Left lobe of liver (tissue), 2 donors: ENCODE data around the gene WIF1. TPM values are rescaled to one million over a fixed set of nuclear protein-coding genes. Genes with fewer than 3 reads are reported as not detected.

Source experiments
- ATAC-seq: fragments of 200-7000 bp; cut with Tn5 transposase; one replicate; pipeline ENCODE4 v1.9.1; 2020; ENCODE audit warnings: mild to moderate bottlenecking, moderate library complexity
- DNase-seq: peaks from one replicate; pipeline ENCODE4 v3.0.0-alpha.2; 2020; ENCODE audit warnings: low spot score
- total RNA-seq: library from RNA; stranded (reverse); gene quantifications from one replicate; pipeline ENCODE4 v1.2.1, GENCODE V29; 2021
- donor health status: DM: no; HTN: no; CAD: no; lungs with moderate emphysema.
- donor health status: DM: no; HTN: yes; CAD: no.

WIF1 gene
- total RNA-seq, 1 donor from 2014 or later = 0.08 TPM

- ATAC-seq (no peak), DNase-seq (no peak)
These were observed 81.8 kb downstream of the WIF1 start for GRCh38 chr12:65039301-65039700.

GRCh38 chr12:65025136-65025535, 96.0 kb downstream of the WIF1 start:
- DNase-seq = no peak

GRCh38 chr12:65023485-65023884, 97.6 kb downstream of the WIF1 start:
- no peak for DNase-seq

More at GRCh38 chr12:65025136-65025535, 96.0 kb downstream of the WIF1 start:
- no peak for ATAC-seq

GRCh38 chr12:65022960-65023359, 98.1 kb downstream of the WIF1 start:
- ATAC-seq (no peak), DNase-seq (no peak)

More at GRCh38 chr12:65023485-65023884, 97.6 kb downstream of the WIF1 start:
- ATAC-seq = no peak

- DNase-seq (no peak), ATAC-seq (no peak)
These were observed 98.7 kb downstream of the WIF1 start for GRCh38 chr12:65022421-65022820.

GRCh38 chr12:65019696-65020234, 101.3 kb downstream of the WIF1 start:
- DNase-seq (no peak), ATAC-seq (no peak)

GRCh38 chr12:65016881-65017650, 104.0 kb downstream of the WIF1 start:
- ATAC-seq = no peak
- DNase-seq = no peak

- ATAC-seq (no peak), DNase-seq (no peak)
These were observed 105.3 kb downstream of the WIF1 start for GRCh38 chr12:65015850-65016249.

- no peak for ATAC-seq
- no peak for DNase-seq
These were observed 106.4 kb downstream of the WIF1 start for GRCh38 chr12:65014504-65015271.

GRCh38 chr12:65010437-65010836, 110.7 kb downstream of the WIF1 start:
- DNase-seq (no peak), ATAC-seq (no peak)

- DNase-seq (no peak), ATAC-seq (no peak)
These were observed 115.4 kb downstream of the WIF1 start for GRCh38 chr12:65005716-65006115.

GRCh38 chr12:65004270-65004669, 116.8 kb downstream of the WIF1 start:
- ATAC-seq = no peak
- no peak for DNase-seq

Other genes starting within 250 kb of the WIF1 start
- 10.3 TPM for gene LEMD3, start 48.3 kb upstream of the WIF1 start, total RNA-seq
- 1.6 TPM for gene MSRB3, start 157.4 kb upstream of the WIF1 start, total RNA-seq